Common myeloid progenitor, CD34-positive (primary cell): ENCODE measurements around the gene DEPDC1B.

Experiments
- CTCF ChIA-PET: fragments of 350-600 bp; sonication (Branson Sonifier 250); formaldehyde crosslinking; loops from one replicate; lab custom pipeline; 2021; ENCODE audit warnings: antibody characterized with exemption; lab: Charles Lee
- POLR2A ChIA-PET: fragments of 350-600 bp; sonication (Branson Sonifier 250); formaldehyde crosslinking; loops from one replicate; lab custom pipeline; 2021; ENCODE audit warnings: antibody characterized with exemption; lab: Charles Lee
- DNase-seq, 3 donors: peaks; one replicate each; pipeline versions ENCODE4 v3.0.0 to v3.0.0-alpha.2; 2013
- H3K27ac ChIP-seq, 2 experiments: 1 replicate in 1 of 2; 2 replicates in 1 of 2; pipeline ENCODE4 v1.7.0; 2013; ENCODE audit warnings: inconsistent platforms in 2 of 2, low read length in 2 of 2, mild to moderate bottlenecking in 2 of 2, low read depth in 1 of 2, moderate library complexity in 1 of 2; ENCODE audit not compliant: severe bottlenecking in 2 of 2, insufficient read depth in 1 of 2, poor library complexity in 1 of 2
- H3K27me3 ChIP-seq, 5 experiments: replicated peaks in 2 of 5; 1 replicate in 3 of 5; 2 replicates in 2 of 5; pipeline versions ENCODE4 v1.6.1 to v1.7.0; 2013; ENCODE audit warnings: low read length in 4 of 5, mild to moderate bottlenecking in 2 of 5, moderate library complexity in 2 of 5, inconsistent platforms in 1 of 5; ENCODE audit not compliant: insufficient read depth in 5 of 5, control insufficient read depth in 4 of 5
- H3K36me3 ChIP-seq, 4 experiments: 1 replicate in 2 of 4; 2 replicates in 2 of 4; pipeline versions ENCODE4 v1.6.1 to v1.7.0; 2013; ENCODE audit warnings: low read length in 3 of 4, control low read depth in 1 of 4, mild to moderate bottlenecking in 1 of 4; ENCODE audit not compliant: control insufficient read depth in 4 of 4, insufficient read depth in 4 of 4
- H3K4me1 ChIP-seq, 4 experiments: 1 replicate in 3 of 4; 2 replicates in 1 of 4; pipeline versions ENCODE4 v1.6.1 to v1.7.1; 2013; ENCODE audit warnings: low read length in 3 of 4, mild to moderate bottlenecking in 3 of 4, control low read depth in 1 of 4, inconsistent platforms in 1 of 4, moderate library complexity in 1 of 4; ENCODE audit not compliant: control insufficient read depth in 4 of 4, insufficient read depth in 4 of 4; ENCODE audit errors: control extremely low read depth in 1 of 4
- H3K4me3 ChIP-seq, 7 experiments: 1 replicate in 4 of 7; 2 replicates in 3 of 7; pipeline versions ENCODE4 v1.5.1 to v1.7.0; 2013; ENCODE audit warnings: mild to moderate bottlenecking in 7 of 7, low read length in 6 of 7, moderate library complexity in 6 of 7, inconsistent platforms in 2 of 7, low read depth in 2 of 7, control low read depth in 1 of 7; ENCODE audit not compliant: insufficient read depth in 4 of 7, control insufficient read depth in 1 of 7; ENCODE audit errors: extremely low read depth in 1 of 7
- H3K9me3 ChIP-seq, 5 experiments: 1 replicate in 4 of 5; 2 replicates in 1 of 5; pipeline versions ENCODE4 v1.6.1 to v1.7.1; 2013; ENCODE audit warnings: low read length in 4 of 5, mild to moderate bottlenecking in 2 of 5, inconsistent platforms in 1 of 5, low read depth in 1 of 5, moderate library complexity in 1 of 5; ENCODE audit not compliant: control insufficient read depth in 4 of 5, insufficient read depth in 2 of 5; ENCODE audit errors: control extremely low read depth in 1 of 5
- WGBS: methylation state at CpG from one replicate; pipeline ENCODE4 v1.1.5; 2013; ENCODE audit not compliant: insufficient coverage; 5-methylcytosine and 5-hydroxymethylcytosine counted together

The DEPDC1B gene

GRCh38 chr5:60649288-60649917 is 50.6 kb downstream of the DEPDC1B start:
- Histone ChIP-seq H3K4me3 (no peak overlapping the region), H3K9me3 (peaks cover 0 to 2% (median 0%) of the 10 kb centered on the region in 5 experiments), H3K27me3 (no peaks in the 10 kb centered on the region), H3K4me1 (peaks cover 0 to 14% (median 8%) of the 10 kb centered on the region in 4 experiments), H3K27ac (no peak overlapping the region), H3K36me3 (peaks cover 0 to 6% (median 0%) of the 10 kb centered on the region in 4 experiments)
- POLR2A ChIA-PET, result no interaction called here
- CTCF ChIA-PET, result interaction anchor here (0.7 to 1.7 kb wide), 12 partner anchors 9 to 839 kb away, joined by 3 to 6 read pairs (median 3); no protein-coding TSS in a partner anchor
- peak; percentile 51 to 73 (median 73) for DNase-seq
- no CpG with 5 or more reads among the region's 1 CpG for WGBS

GRCh38 chr5:60648175-60648574 is 51.8 kb downstream of the DEPDC1B start:
- no peak for DNase-seq
- no peaks in the 10 kb centered on the region for H3K27me3 ChIP-seq
- POLR2A ChIA-PET, result no interaction called here
- H3K27ac ChIP-seq, result no peak overlapping the region
- H3K36me3 ChIP-seq, result peaks cover 0 to 10% (median 0%) of the 10 kb centered on the region in 4 experiments
- H3K9me3 ChIP-seq, result peaks cover 0 to 2% (median 0%) of the 10 kb centered on the region in 5 experiments
- WGBS, result 33% methylated on average over 1 of the region's 2 CpGs
- CTCF ChIA-PET, result interaction anchor here (1.5 kb wide), 1 partner anchor 353 kb away, joined by 6 read pairs; no protein-coding TSS in a partner anchor
- no peak overlapping the region for H3K4me3 ChIP-seq
- peaks cover 0 to 21% (median 8%) of the 10 kb centered on the region in 4 experiments for H3K4me1 ChIP-seq

DNA sequence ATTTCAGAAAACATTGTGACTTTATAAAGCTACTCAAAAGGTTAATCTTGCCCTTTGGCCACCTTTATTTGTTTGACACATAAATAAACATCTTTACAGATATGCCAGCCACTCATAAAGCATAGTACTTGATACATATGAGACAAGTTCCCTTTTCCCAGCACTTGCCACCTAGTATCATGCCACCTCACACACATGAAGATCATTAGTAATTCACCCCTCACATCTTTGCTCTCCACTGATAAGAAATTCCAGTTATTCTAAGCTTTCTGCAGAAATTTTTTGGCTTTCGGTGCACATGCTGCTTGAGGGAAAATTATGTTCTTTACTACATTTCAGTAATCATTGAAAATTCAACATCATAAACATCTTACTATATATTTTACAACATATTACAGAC is 59.1 kb downstream of the DEPDC1B start:
- H3K4me1 ChIP-seq, result peaks cover 0 to 19% (median 0%) of the 10 kb centered on the region in 4 experiments
- H3K4me3 ChIP-seq, result no peak overlapping the region
- ChIA-PET POLR2A (interaction anchor here (0.6 kb wide), 1 partner anchor 136 kb away, joined by 3 read pairs; no protein-coding TSS in a partner anchor), CTCF (interaction anchor here (1.0 to 1.4 kb wide), 3 partner anchors 29 to 831 kb away, joined by 3 read pairs; partner anchors contain the start of gene DEPDC1B)
- peak in 2 of 3 donors; percentile 21 to 46 for DNase-seq
- peaks cover 0 to 12% (median 2%) of the 10 kb centered on the region in 5 experiments for H3K9me3 ChIP-seq
- no peak overlapping the region for H3K27ac ChIP-seq
- no CpG with 5 or more reads among the region's 1 CpG for WGBS
- peaks cover 6 to 62% (median 9%) of the 10 kb centered on the region in 4 experiments for H3K36me3 ChIP-seq
- no peaks in the 10 kb centered on the region for H3K27me3 ChIP-seq

DNA sequence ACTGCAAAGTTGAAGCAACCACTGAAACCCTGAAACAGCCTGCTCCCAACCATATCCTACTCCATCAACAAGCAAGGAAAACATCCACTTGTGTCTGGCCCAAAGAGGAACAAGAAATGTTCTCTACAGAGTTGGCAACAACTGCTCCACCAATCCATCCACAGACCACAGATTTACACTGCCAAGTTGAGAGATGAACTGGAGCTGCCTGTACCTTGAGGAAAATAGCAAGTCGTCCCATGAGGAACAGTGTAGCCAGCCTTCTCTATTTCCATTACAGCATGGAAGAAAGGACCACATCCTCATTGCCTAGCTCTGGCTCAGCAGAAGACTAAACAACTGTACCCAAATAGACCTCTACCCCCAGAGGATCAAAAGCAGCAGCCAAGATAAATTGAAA is 60.4 kb downstream of the DEPDC1B start:
- peaks cover 0 to 24% (median 0%) of the 10 kb centered on the region in 4 experiments for H3K4me1 ChIP-seq
- H3K27ac ChIP-seq, result no peak overlapping the region
- H3K9me3 ChIP-seq, result peaks cover 0 to 18% (median 2%) of the 10 kb centered on the region in 5 experiments
- ChIA-PET POLR2A (interaction anchor here (0.5 kb wide), 1 partner anchor 260 kb away, joined by 6 read pairs; no protein-coding TSS in a partner anchor), CTCF (interaction anchor here (1.0 to 2.2 kb wide), 2 partner anchors 18 to 830 kb away, joined by 3 to 4 read pairs; no protein-coding TSS in a partner anchor)
- WGBS, result 0% methylated on average over 1 of the region's 1 CpG
- no peak overlapping the region for H3K4me3 ChIP-seq
- H3K36me3 ChIP-seq, result peaks cover 6 to 67% (median 9%) of the 10 kb centered on the region in 4 experiments
- DNase-seq, result peak in 1 of 3 donors; percentile 33
- no peaks in the 10 kb centered on the region for H3K27me3 ChIP-seq

DNA sequence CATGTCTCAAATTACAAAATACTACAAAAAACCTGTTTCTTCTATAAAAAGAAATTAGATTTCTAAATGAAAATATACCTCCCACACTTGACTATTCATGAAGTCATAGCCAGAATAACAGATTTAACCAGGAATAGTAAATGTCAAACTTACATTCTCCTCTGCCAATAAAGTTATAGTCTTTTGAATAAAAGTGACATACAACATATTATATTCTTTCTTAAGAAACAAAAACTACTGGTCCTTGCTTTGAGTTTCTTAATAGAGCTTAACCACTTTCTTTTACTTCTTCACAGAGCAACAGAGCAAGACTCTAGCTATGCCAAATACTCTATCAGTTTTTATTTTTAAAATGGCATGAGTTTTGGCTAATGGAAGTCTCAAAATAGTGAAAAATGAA is 61.7 kb downstream of the DEPDC1B start:
- ChIA-PET CTCF (interaction anchor here (2.2 kb wide), 1 partner anchor 828 kb away, joined by 4 read pairs; no protein-coding TSS in a partner anchor), POLR2A (no interaction called here)
- Histone ChIP-seq H3K27ac (no peak overlapping the region), H3K9me3 (peaks cover 0 to 18% (median 2%) of the 10 kb centered on the region in 5 experiments), H3K4me3 (no peak overlapping the region), H3K36me3 (peaks cover 6 to 63% (median 9%) of the 10 kb centered on the region in 4 experiments), H3K27me3 (no peaks in the 10 kb centered on the region), H3K4me1 (peaks cover 6 to 28% (median 8%) of the 10 kb centered on the region in 4 experiments)
- no peak for DNase-seq

- no CpG with 5 or more reads among the region's 4 CpGs for WGBS
- Histone ChIP-seq H3K27me3 (no peaks in the 10 kb centered on the region), H3K27ac (no peak overlapping the region), H3K4me3 (no peak overlapping the region), H3K4me1 (peaks cover 10 to 41% (median 21%) of the 10 kb centered on the region in 4 experiments), H3K9me3 (peaks cover 0 to 24% (median 2%) of the 10 kb centered on the region in 5 experiments), H3K36me3 (peaks cover 4 to 66% (median 9%) of the 10 kb centered on the region in 4 experiments)
- DNase-seq, result no peak
- CTCF ChIA-PET, result no interaction called here
- POLR2A ChIA-PET, result no interaction called here
Observed at GRCh38 chr5:60636644-60637043, 63.3 kb downstream of the DEPDC1B start.

DNA sequence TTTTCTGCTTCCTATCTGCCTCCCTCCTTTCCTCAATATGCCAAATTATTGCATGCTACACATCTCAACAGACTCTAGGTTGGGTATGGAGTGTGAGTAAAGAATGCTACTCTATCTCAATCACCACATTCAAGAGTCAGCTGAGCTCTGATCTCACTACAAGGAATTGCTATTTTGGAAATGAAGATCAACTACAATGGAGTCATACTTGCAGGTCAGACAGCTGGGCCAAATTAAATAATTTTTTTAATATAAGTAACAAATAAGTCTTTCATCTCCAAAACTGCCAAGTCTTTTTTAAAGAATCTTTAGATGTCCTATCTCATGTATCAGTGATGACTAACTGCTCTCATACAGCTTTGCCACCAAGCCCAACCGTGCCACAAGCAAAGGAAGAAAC is 64.0 kb downstream of the DEPDC1B start:
- Histone ChIP-seq H3K36me3 (peaks cover 4 to 68% (median 10%) of the 10 kb centered on the region in 4 experiments), H3K9me3 (peaks cover 0 to 27% (median 2%) of the 10 kb centered on the region in 5 experiments), H3K27me3 (no peaks in the 10 kb centered on the region), H3K4me3 (no peak overlapping the region), H3K27ac (no peak overlapping the region), H3K4me1 (peaks cover 10 to 40% (median 21%) of the 10 kb centered on the region in 4 experiments)
- ChIA-PET CTCF (interaction anchor here (0.9 kb wide), 1 partner anchor 10 kb away, joined by 3 read pairs; no protein-coding TSS in a partner anchor), POLR2A (no interaction called here)
- WGBS, result no CpG with 5 or more reads among the region's 1 CpG
- no peak for DNase-seq
